C4-2B (cell line): Measurements from ENCODE around the gene PLPP4.

Experiments used
- ZFX ChIP-seq: fragments of 450-650 bp; IDR thresholded peaks from 2 replicates; pipeline ENCODE4 v1.6.1; 2017
- TF ChIP-seq, protein P1 (sequence below): fragments of 450-650 bp; conservative IDR thresholded peaks from 2 replicates; pipeline ENCODE4 v1.5.1; 2017; ENCODE audit warnings: mild to moderate bottlenecking

DNA sequence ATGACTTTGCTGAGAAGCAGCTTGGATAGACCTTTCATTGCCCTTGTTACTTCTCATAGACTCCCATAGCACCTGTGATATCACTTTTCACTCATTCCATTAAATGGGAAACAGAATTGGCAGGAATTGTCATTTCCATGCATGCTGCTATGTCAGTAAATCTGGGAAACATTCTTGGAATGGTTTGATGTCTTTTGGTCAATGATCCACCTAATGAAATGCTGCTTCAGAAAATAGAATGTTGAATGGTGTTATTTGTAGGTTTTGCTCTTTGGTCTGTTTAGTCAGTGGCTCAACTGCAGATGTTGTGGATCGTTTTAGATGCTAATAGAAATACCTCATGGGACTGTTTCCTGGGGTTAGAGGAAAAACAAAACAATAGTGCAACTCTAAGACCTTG is 127.8 kb downstream of the PLPP4 start:
- TF ChIP-seq, protein P1, sequence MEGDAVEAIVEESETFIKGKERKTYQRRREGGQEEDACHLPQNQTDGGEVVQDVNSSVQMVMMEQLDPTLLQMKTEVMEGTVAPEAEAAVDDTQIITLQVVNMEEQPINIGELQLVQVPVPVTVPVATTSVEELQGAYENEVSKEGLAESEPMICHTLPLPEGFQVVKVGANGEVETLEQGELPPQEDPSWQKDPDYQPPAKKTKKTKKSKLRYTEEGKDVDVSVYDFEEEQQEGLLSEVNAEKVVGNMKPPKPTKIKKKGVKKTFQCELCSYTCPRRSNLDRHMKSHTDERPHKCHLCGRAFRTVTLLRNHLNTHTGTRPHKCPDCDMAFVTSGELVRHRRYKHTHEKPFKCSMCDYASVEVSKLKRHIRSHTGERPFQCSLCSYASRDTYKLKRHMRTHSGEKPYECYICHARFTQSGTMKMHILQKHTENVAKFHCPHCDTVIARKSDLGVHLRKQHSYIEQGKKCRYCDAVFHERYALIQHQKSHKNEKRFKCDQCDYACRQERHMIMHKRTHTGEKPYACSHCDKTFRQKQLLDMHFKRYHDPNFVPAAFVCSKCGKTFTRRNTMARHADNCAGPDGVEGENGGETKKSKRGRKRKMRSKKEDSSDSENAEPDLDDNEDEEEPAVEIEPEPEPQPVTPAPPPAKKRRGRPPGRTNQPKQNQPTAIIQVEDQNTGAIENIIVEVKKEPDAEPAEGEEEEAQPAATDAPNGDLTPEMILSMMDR, result no peak
- TF ChIP-seq ZFX, result no peak
